GM12878 (cell line): ENCODE results near the gene OR2S2. TPM values are rescaled to one million over a fixed set of nuclear protein-coding genes. Genes with fewer than 3 reads are reported as not detected.

Experiments
- ATAC-seq: fragments of 200-7000 bp; cut with Tn5 transposase; 3 replicates; pipeline ENCODE4 v1.9.1; 2020; ENCODE audit warnings: mild to moderate bottlenecking, moderate library complexity
- BruUV-seq: library from RNA; stranded (reverse); fragments of 400-500 nt; replicated peaks from 2 replicates; lab custom pipeline; 2021; lab: Mats Ljungman, UMichigan
- CTCF ChIA-PET: fragments of 300-600 bp; sonication (Branson Sonifier 250); formaldehyde crosslinking; extraction: SDS; loops from one replicate; lab custom pipeline; 2021; ENCODE audit warnings: inconsistent platforms; lab: Yijun Ruan, JAX
- POLR2A ChIA-PET: fragments of 350-600 bp; formaldehyde crosslinking; extraction: SDS; loops from one replicate; lab custom pipeline; 2021; ENCODE audit warnings: inconsistent platforms; lab: Charles Lee
- RAD21 ChIA-PET: fragments of 300-600 bp; sonication (Branson Sonifier 250); formaldehyde crosslinking; loops from one replicate; lab custom pipeline; 2023; ENCODE audit warnings: antibody characterized with exemption; ENCODE audit not compliant: unreplicated experiment; lab: Charles Lee
- SMC1A ChIA-PET: fragments of 300-600 bp; sonication (Branson Sonifier 250); formaldehyde crosslinking; loops from one replicate; lab custom pipeline; 2023; ENCODE audit not compliant: unreplicated experiment, uncharacterized antibody; lab: Charles Lee
- DNase-seq: peaks from one replicate; pipeline ENCODE4 v3.0.0-alpha.2; 2011; ENCODE audit warnings: low read depth, low spot score
- FAIRE-seq: peaks from 3 replicates; lab custom pipeline; 2011; peaks lifted over from hg19 to GRCh38; lab: Jason Lieb, UNC
- H2AFZ ChIP-seq: 2 replicates; pipeline ENCODE4 v1.6.0; 2011; ENCODE audit warnings: low read depth, low read length, control low read depth; ENCODE audit not compliant: control insufficient read depth
- H3K27ac ChIP-seq: 2 replicates; pipeline ENCODE4 v1.5.1; 2011; ENCODE audit warnings: control low read depth; ENCODE audit not compliant: control insufficient read depth, insufficient read depth
- H3K27me3 ChIP-seq, 2 experiments: replicated peaks in 1 of 2; 2 replicates each; pipeline versions ENCODE4 v1.6.0 to v1.6.1; 2011; ENCODE audit warnings: low read length in 1 of 2; ENCODE audit not compliant: control insufficient read depth in 2 of 2, insufficient read depth in 2 of 2
- H3K36me3 ChIP-seq, 2 experiments: 2 replicates each; pipeline ENCODE4 v1.5.1; 2011; ENCODE audit warnings: low read length in 1 of 2; ENCODE audit not compliant: control insufficient read depth in 2 of 2, insufficient read depth in 2 of 2
- H3K4me1 ChIP-seq: 2 replicates; pipeline ENCODE4 v1.6.1; 2011; ENCODE audit warnings: mild to moderate bottlenecking, low read length, moderate library complexity, mixed read lengths; ENCODE audit not compliant: control insufficient read depth, insufficient read depth
- H3K4me2 ChIP-seq: 2 replicates; pipeline ENCODE4 v1.6.0; 2011; ENCODE audit warnings: control low read depth; ENCODE audit not compliant: control insufficient read depth, insufficient read depth
- H3K4me3 ChIP-seq: fragments of 200-600 bp; sonication (generic); 2 replicates; pipeline ENCODE4 v1.5.1; 2016
- H3K79me2 ChIP-seq: 2 replicates; pipeline ENCODE4 v1.6.0; 2011; ENCODE audit warnings: low read length; ENCODE audit not compliant: control insufficient read depth, insufficient read depth
- H3K9ac ChIP-seq: 2 replicates; pipeline ENCODE4 v1.8.0; 2011; ENCODE audit warnings: low read length, control low read depth, mixed read lengths; ENCODE audit not compliant: control insufficient read depth, insufficient read depth
- H3K9me3 ChIP-seq: replicated peaks from 3 replicates; pipeline ENCODE4 v1.5.1; 2011; ENCODE audit warnings: mild to moderate bottlenecking, low read length; ENCODE audit not compliant: control insufficient read depth, insufficient read depth
- H4K20me1 ChIP-seq: 2 replicates; pipeline ENCODE4 v1.6.0; 2011; ENCODE audit not compliant: control insufficient read depth, insufficient read depth
- CHD2 ChIP-seq: IDR thresholded peaks from 2 replicates; pipeline ENCODE4 v1.6.1; 2011; ENCODE audit warnings: low read depth, low read length, improper control_type of control experiment, borderline replicate concordance
- ETV6 ChIP-seq, 2 experiments: fragments of 450-650 bp in 1 of 2; IDR thresholded peaks in 1 of 2; conservative IDR thresholded peaks in 1 of 2; 2 replicates each; pipeline ENCODE4 v1.6.1; 2014; ENCODE audit warnings: antibody characterized with exemption in 1 of 2, borderline replicate concordance in 1 of 2, low read depth in 1 of 2, mild to moderate bottlenecking in 1 of 2, moderate library complexity in 1 of 2
- KLF5 ChIP-seq: fragments of 450-650 bp; IDR thresholded peaks from 2 replicates; pipeline ENCODE4 v1.6.1; 2014; ENCODE audit warnings: mild to moderate bottlenecking; ENCODE audit not compliant: partially characterized antibody
- MEF2A ChIP-seq: IDR thresholded peaks from 2 replicates; pipeline ENCODE4 v1.6.1; 2011; ENCODE audit warnings: low read depth, mild to moderate bottlenecking, low read length, moderate library complexity; ENCODE audit not compliant: insufficient read depth
- NFYB ChIP-seq: IDR thresholded peaks from 2 replicates; pipeline ENCODE4 v1.6.1; 2011; ENCODE audit warnings: low read depth, mild to moderate bottlenecking, low read length, improper control_type of control experiment, moderate library complexity; ENCODE audit not compliant: insufficient read depth
- POU2F2 ChIP-seq: IDR thresholded peaks from 3 replicates; pipeline ENCODE4 v1.6.1; 2011; ENCODE audit warnings: low read depth, mild to moderate bottlenecking, low read length, borderline replicate concordance
- RFX5 ChIP-seq: IDR thresholded peaks from 2 replicates; pipeline ENCODE4 v1.6.1; 2011; ENCODE audit warnings: low read depth, low read length, improper control_type of control experiment
- SPI1 ChIP-seq: IDR thresholded peaks from 2 replicates; pipeline ENCODE4 v1.6.1; 2011; ENCODE audit warnings: low read depth, mild to moderate bottlenecking, low read length, moderate library complexity, borderline replicate concordance; ENCODE audit not compliant: insufficient read depth
- SRF ChIP-seq, 2 experiments: IDR thresholded peaks; 2 replicates each; pipeline ENCODE4 v1.6.1; 2011; ENCODE audit warnings: low read depth in 2 of 2, low read length in 2 of 2, mild to moderate bottlenecking in 1 of 2, moderate library complexity in 1 of 2
- STAT3 ChIP-seq: IDR thresholded peaks from 2 replicates; pipeline ENCODE4 v1.6.1; 2011; ENCODE audit warnings: low read depth, low read length, improper control_type of control experiment
- TCF12 ChIP-seq: IDR thresholded peaks from 2 replicates; pipeline ENCODE4 v1.6.1; 2011; ENCODE audit warnings: low read depth, mild to moderate bottlenecking, low read length
- TCF7 ChIP-seq: IDR thresholded peaks from 2 replicates; pipeline ENCODE4 v1.6.1; 2014; ENCODE audit warnings: antibody characterized with exemption, borderline replicate concordance
- WGBS: methylation state at CpG from one replicate; pipeline ENCODE4 v1.1.6; 2016; ENCODE audit warnings: low lambda C conversion rate; ENCODE audit not compliant: insufficient replicate concordance, insufficient coverage; ENCODE audit errors: missing lambda C conversion rate; 5-methylcytosine and 5-hydroxymethylcytosine counted together
- in situ Hi-C: fragments of 300-500 bp; cut with MboI; formaldehyde crosslinking; loops from 9 replicates; pipeline ENCODE4 v1.14.3; 2018; ENCODE audit warnings: mixed read lengths
- intact Hi-C: fragments of 100-400 bp; cut with micrococcal nuclease; formaldehyde crosslinking; loops from one replicate; pipeline ENCODE4 v1.14.2; 2022; ENCODE audit not compliant: unreplicated experiment
- polyA plus RNA-seq, 11 experiments: library from polyadenylated mRNA; depleted of rRNA in 4 of 11; unstranded in 6 of 11; stranded (reverse) in 5 of 11; fragments of >200 nt; fragmentation: Nextera tagmentation in 4 of 11; fragmentation: Illumina TruSeq in 1 of 11; extraction: Ambion mirVana in 4 of 11; extraction: Trizol in 1 of 11; gene quantifications; 1 replicate in 1 of 11; 2 replicates in 10 of 11; pipeline versions ENCODE4 v1.2.1 to v1.2.3, GENCODE V29; 2011 to 2016; ENCODE audit warnings: inconsistent platforms in 2 of 11, missing spikeins in 2 of 11, low read depth in 1 of 11
- total RNA-seq, 4 experiments: library from RNA; depleted of rRNA in 3 of 4; stranded (reverse); fragments of >200 nt in 3 of 4; fragmentation: Illumina TruSeq in 1 of 4; extraction: Trizol in 1 of 4; gene quantifications; 2 replicates each; pipeline versions ENCODE4 v1.2.1 to v1.2.3, GENCODE V29; 2013 to 2021
- TF ChIP-seq, protein P1 (sequence below): fragments of 450-650 bp; IDR thresholded peaks from 2 replicates; pipeline ENCODE4 v1.6.1; 2018; ENCODE audit warnings: mild to moderate bottlenecking, low read depth, moderate library complexity; ENCODE audit not compliant: partially characterized antibody

Gene OR2S2
- total and polyA plus RNA-seq, 10 of the 15 experiments (the other 5 are each of a cell fraction or from before 2014, with no cell fraction given), result not detected

DNA sequence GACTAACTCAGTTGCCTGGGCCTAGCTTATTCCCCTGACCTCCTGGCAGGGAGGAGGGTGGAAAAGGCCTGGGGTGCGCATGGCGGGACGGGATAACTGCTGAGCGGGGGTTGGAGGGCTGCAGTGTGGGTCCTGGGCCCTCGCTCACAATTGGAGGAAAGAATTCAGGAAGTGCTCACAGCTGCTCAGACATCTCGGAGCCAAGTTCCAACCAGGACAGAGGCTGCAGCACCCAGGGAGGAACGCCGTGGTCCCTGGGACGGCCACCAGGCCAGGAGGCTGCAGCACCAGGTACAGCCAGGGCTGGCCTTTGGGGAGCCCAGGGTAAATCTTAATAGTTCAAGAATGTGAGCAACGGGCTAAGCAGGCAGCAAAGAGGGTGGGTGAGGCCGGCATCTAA is 48.7 kb downstream of the OR2S2 start, which contains the start of gene SPAAR:
TSS of gene SPAAR (plus strand) at position 217 of the 400 bp plus-strand sequence. CDS start 974 bp downstream, outside the sequence.
- SMC1A ChIA-PET, result no interaction called here
- H4K20me1 ChIP-seq, result no peaks in the 10 kb centered on the region
- H2AFZ ChIP-seq, result no peak within 1 kb of the TSS
- H3K27me3 ChIP-seq, result peaks cover 0 to 1% of the 10 kb centered on the region in 2 experiments; a peak in 3 of 4 replicates
- no peak within 1 kb of the TSS for H3K4me3 ChIP-seq
- BruUV-seq, result no TSS peak
- no peak within 1 kb of the TSS for H3K9ac ChIP-seq
- RAD21 ChIA-PET, result no interaction called here
- DNase-seq (no peak), FAIRE-seq (no peak), ATAC-seq (no peak)
- POLR2A ChIA-PET, result no interaction called here
- no peak within 1 kb of the TSS for H3K27ac ChIP-seq
- H3K9me3 ChIP-seq, result peaks cover 2% of the 10 kb centered on the region; the same call in 2 of the 3 replicates
- H3K79me2 ChIP-seq, result no peaks in the 10 kb centered on the region
- CTCF ChIA-PET, result no interaction called here
- no peak for TF ChIP-seq SPI1
- TF ChIP-seq SRF (IDR thresholded peaks at IDR 0.05; ENCODE audit: low read depth in 2 of 2, low read length in 2 of 2), result no peak
- TF ChIP-seq STAT3, result no peak
- TF ChIP-seq KLF5, result no peak
- no peak for TF ChIP-seq MEF2A
- no peak for TF ChIP-seq RFX5
- no peak for TF ChIP-seq ETV6 (conservative IDR thresholded peaks at IDR 0.05 in 1 of 2, IDR thresholded peaks at IDR 0.05 in 1 of 2; ENCODE audit: borderline replicate concordance in 1 of 2, low read depth in 1 of 2)
- TF ChIP-seq POU2F2, result no peak
- no peak for TF ChIP-seq NFYB
- no peak for TF ChIP-seq CHD2
- no peak for TF ChIP-seq TCF7
- TF ChIP-seq TCF12, result no peak
- TF ChIP-seq, protein P1, sequence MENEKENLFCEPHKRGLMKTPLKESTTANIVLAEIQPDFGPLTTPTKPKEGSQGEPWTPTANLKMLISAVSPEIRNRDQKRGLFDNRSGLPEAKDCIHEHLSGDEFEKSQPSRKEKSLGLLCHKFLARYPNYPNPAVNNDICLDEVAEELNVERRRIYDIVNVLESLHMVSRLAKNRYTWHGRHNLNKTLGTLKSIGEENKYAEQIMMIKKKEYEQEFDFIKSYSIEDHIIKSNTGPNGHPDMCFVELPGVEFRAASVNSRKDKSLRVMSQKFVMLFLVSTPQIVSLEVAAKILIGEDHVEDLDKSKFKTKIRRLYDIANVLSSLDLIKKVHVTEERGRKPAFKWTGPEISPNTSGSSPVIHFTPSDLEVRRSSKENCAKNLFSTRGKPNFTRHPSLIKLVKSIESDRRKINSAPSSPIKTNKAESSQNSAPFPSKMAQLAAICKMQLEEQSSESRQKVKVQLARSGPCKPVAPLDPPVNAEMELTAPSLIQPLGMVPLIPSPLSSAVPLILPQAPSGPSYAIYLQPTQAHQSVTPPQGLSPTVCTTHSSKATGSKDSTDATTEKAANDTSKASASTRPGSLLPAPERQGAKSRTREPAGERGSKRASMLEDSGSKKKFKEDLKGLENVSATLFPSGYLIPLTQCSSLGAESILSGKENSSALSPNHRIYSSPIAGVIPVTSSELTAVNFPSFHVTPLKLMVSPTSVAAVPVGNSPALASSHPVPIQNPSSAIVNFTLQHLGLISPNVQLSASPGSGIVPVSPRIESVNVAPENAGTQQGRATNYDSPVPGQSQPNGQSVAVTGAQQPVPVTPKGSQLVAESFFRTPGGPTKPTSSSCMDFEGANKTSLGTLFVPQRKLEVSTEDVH, result no peak
- H3K36me3 ChIP-seq, result no peaks in the 10 kb centered on the region
- in situ Hi-C loops (no loop called here), intact Hi-C loops (no loop called here)
- H3K4me1 ChIP-seq, result no peaks in the 10 kb centered on the region
- 62% methylated on average over 11 of the region's 11 CpGs for WGBS
- no peak within 1 kb of the TSS for H3K4me2 ChIP-seq
